Neuronal stem cell (in vitro differentiated cells): ENCODE data around the gene DUS2.

Experiments used
- DNase-seq: peaks from one replicate; pipeline ENCODE4 v3.0.0-alpha.2; 2013; ENCODE audit warnings: low spot score
- H2AFZ ChIP-seq: one replicate; pipeline ENCODE4 v1.6.1; 2013; ENCODE audit warnings: mild to moderate bottlenecking, low read length, inconsistent platforms
- H2AK5ac ChIP-seq: 2 replicates; pipeline ENCODE4 v1.6.1; 2013; ENCODE audit warnings: low read depth, mild to moderate bottlenecking, inconsistent platforms, low read length, moderate library complexity, mixed read lengths
- H2BK120ac ChIP-seq: 2 replicates; pipeline ENCODE4 v1.6.1; 2013; ENCODE audit warnings: low read depth, mild to moderate bottlenecking, inconsistent platforms, low read length, moderate library complexity, mixed read lengths
- H2BK12ac ChIP-seq: one replicate; pipeline ENCODE4 v1.6.1; 2013; ENCODE audit warnings: low read length, inconsistent platforms
- H2BK15ac ChIP-seq: 2 replicates; pipeline ENCODE4 v1.6.1; 2013; ENCODE audit warnings: mild to moderate bottlenecking, low read length, inconsistent platforms, mixed read lengths
- H2BK5ac ChIP-seq: one replicate; pipeline ENCODE4 v1.6.1; 2013; ENCODE audit warnings: inconsistent platforms, mild to moderate bottlenecking, low read length, moderate library complexity
- H3K14ac ChIP-seq: one replicate; pipeline ENCODE4 v1.6.1; 2013; ENCODE audit warnings: low read length, inconsistent platforms
- H3K18ac ChIP-seq: 2 replicates; pipeline ENCODE4 v1.6.1; 2013; ENCODE audit warnings: low read length, inconsistent platforms
- H3K23ac ChIP-seq: 2 replicates; pipeline ENCODE4 v1.6.1; 2013; ENCODE audit warnings: low read depth, mild to moderate bottlenecking, mixed read lengths, low read length, inconsistent platforms; ENCODE audit not compliant: poor library complexity
- H3K27ac ChIP-seq: replicated peaks from 3 replicates; pipeline ENCODE4 v1.5.1; 2013; ENCODE audit warnings: low read length, inconsistent platforms
- H3K27me3 ChIP-seq, 3 experiments: 2 replicates each; pipeline ENCODE4 v1.6.1; 2013; ENCODE audit warnings: low read length in 3 of 3, mild to moderate bottlenecking in 2 of 3, inconsistent platforms in 1 of 3, low read depth in 1 of 3, mixed read lengths in 1 of 3, moderate library complexity in 1 of 3; ENCODE audit not compliant: control insufficient read depth in 3 of 3, insufficient read depth in 3 of 3
- H3K36me3 ChIP-seq, 2 donors: replicated peaks in 1 of 2; 2 replicates each; pipeline ENCODE4 v1.6.1; 2013; ENCODE audit warnings: low read length in 2 of 2; ENCODE audit not compliant: control insufficient read depth in 2 of 2, insufficient read depth in 2 of 2
- H3K4ac ChIP-seq: 2 replicates; pipeline ENCODE4 v1.6.1; 2013; ENCODE audit warnings: inconsistent platforms, mild to moderate bottlenecking, low read length, moderate library complexity
- H3K4me1 ChIP-seq, 2 donors: 1 replicate in 1 of 2; 2 replicates in 1 of 2; pipeline ENCODE4 v1.6.1; 2013; ENCODE audit warnings: low read length in 2 of 2, low read depth in 1 of 2; ENCODE audit not compliant: control insufficient read depth in 2 of 2, insufficient read depth in 1 of 2
- H3K4me2 ChIP-seq: one replicate; pipeline ENCODE4 v1.6.1; 2013; ENCODE audit warnings: mild to moderate bottlenecking, low read length, inconsistent platforms; ENCODE audit not compliant: insufficient read depth, poor library complexity, severe bottlenecking
- H3K4me3 ChIP-seq, 2 donors: 2 replicates each; pipeline ENCODE4 v1.5.1; 2013; ENCODE audit warnings: low read length in 2 of 2, mild to moderate bottlenecking in 2 of 2, inconsistent platforms in 1 of 2, moderate library complexity in 1 of 2
- H3K79me1 ChIP-seq: one replicate; pipeline ENCODE4 v1.6.1; 2013; ENCODE audit warnings: low read depth, mild to moderate bottlenecking, inconsistent platforms, low read length, moderate library complexity
- H3K9ac ChIP-seq: one replicate; pipeline ENCODE4 v1.6.1; 2013; ENCODE audit warnings: mild to moderate bottlenecking, low read depth, low read length, inconsistent platforms; ENCODE audit not compliant: poor library complexity
- H3K9me3 ChIP-seq, 2 donors: replicated peaks in 1 of 2; 2 replicates each; pipeline versions ENCODE3 to v1.6.1; 2013; ENCODE audit warnings: low read length in 2 of 2, mild to moderate bottlenecking in 2 of 2, inconsistent platforms in 1 of 2, low read depth in 1 of 2, mixed read lengths in 1 of 2, moderate library complexity in 1 of 2; ENCODE audit not compliant: control insufficient read depth in 2 of 2, insufficient read depth in 1 of 2
- H4K8ac ChIP-seq: one replicate; pipeline ENCODE4 v1.6.1; 2013; ENCODE audit warnings: low read depth, mild to moderate bottlenecking, inconsistent platforms, low read length, moderate library complexity
- H4K91ac ChIP-seq: one replicate; pipeline ENCODE4 v1.6.1; 2013; ENCODE audit warnings: low read length, low read depth, mild to moderate bottlenecking, inconsistent platforms; ENCODE audit not compliant: poor library complexity
- WGBS, 2 donors: extraction: QIAGEN DNeasy Blood & Tissue Kit; methylation state at CpG; one replicate each; pipeline ENCODE4 v1.1.7; 2013; ENCODE audit warnings: missing lambda C conversion rate in 2 of 2, mixed read lengths in 1 of 2; ENCODE audit not compliant: insufficient read length in 2 of 2, insufficient replicate concordance in 1 of 2; ENCODE audit errors: extremely low coverage in 2 of 2; 5-methylcytosine and 5-hydroxymethylcytosine counted together

DUS2 gene

GRCh38 chr16:68083239-68083781 lies 60.2 kb downstream of the DUS2 start:
- H3K4ac ChIP-seq, result no peak overlapping the region
- no peak overlapping the region for H2BK15ac ChIP-seq
- H2BK120ac ChIP-seq, result no peak overlapping the region
- H4K8ac ChIP-seq, result no peak overlapping the region
- H3K36me3 ChIP-seq, result peaks cover 4 to 19% of the 10 kb centered on the region in 2 donors
- no peaks in the 10 kb centered on the region for H3K27me3 ChIP-seq
- H3K4me2 ChIP-seq, result no peak overlapping the region
- H2BK5ac ChIP-seq, result no peak overlapping the region
- no peak overlapping the region for H3K9ac ChIP-seq
- H3K27ac ChIP-seq, result no peak overlapping the region
- no peak overlapping the region for H3K23ac ChIP-seq
- no peak overlapping the region for H2AK5ac ChIP-seq
- peaks cover 1% of the 10 kb centered on the region for H3K79me1 ChIP-seq
- H3K4me3 ChIP-seq, result peak overlapping the region in 1 of 2 donors; percentile 96
- no CpG with 5 or more reads among the region's 4 CpGs for WGBS, 2 donors
- DNase-seq, result no peak
- peaks cover 7 to 24% of the 10 kb centered on the region in 2 donors for H3K4me1 ChIP-seq
- peak overlapping the region; percentile 93 for H2AFZ ChIP-seq
- no peak overlapping the region for H3K18ac ChIP-seq
- H4K91ac ChIP-seq, result no peak overlapping the region
- H3K9me3 ChIP-seq, result no peaks in the 10 kb centered on the region
- H2BK12ac ChIP-seq, result no peak overlapping the region
- H3K14ac ChIP-seq, result no peak overlapping the region

- peak overlapping the region; percentile 100 for H3K27ac ChIP-seq
- peak overlapping the region; percentile 74 for H3K4me2 ChIP-seq
- H3K18ac ChIP-seq, result peak overlapping the region; percentile 100
- DNase-seq, result peak; percentile 53
- H2AK5ac ChIP-seq, result peak overlapping the region; percentile 13
- H3K9me3 ChIP-seq, result no peaks in the 10 kb centered on the region
- no peak overlapping the region for H3K4ac ChIP-seq
- no CpG with 5 or more reads among the region's 21 CpGs for WGBS, 2 donors
- peak overlapping the region; percentile 12 for H4K91ac ChIP-seq
- H4K8ac ChIP-seq, result no peak overlapping the region
- no peak overlapping the region for H2BK12ac ChIP-seq
- H2BK5ac ChIP-seq, result peak overlapping the region; percentile 85
- peaks cover 7 to 24% of the 10 kb centered on the region in 2 donors for H3K4me1 ChIP-seq
- H2AFZ ChIP-seq, result peak overlapping the region; percentile 93
- peak overlapping the region; percentile 89 for H3K9ac ChIP-seq
- H2BK15ac ChIP-seq, result peak overlapping the region; percentile 82
- peak overlapping the region; percentile 40 for H3K14ac ChIP-seq
- H2BK120ac ChIP-seq, result peak overlapping the region; percentile 72
- no peaks in the 10 kb centered on the region for H3K27me3 ChIP-seq
- H3K4me3 ChIP-seq, result peak overlapping the region; percentile 83 to 96
- peak overlapping the region; percentile 96 for H3K23ac ChIP-seq
- peaks cover 0 to 13% of the 10 kb centered on the region in 2 donors for H3K36me3 ChIP-seq
- peaks cover 1% of the 10 kb centered on the region for H3K79me1 ChIP-seq
Measured at GRCh38 chr16:68083861-68084503, 60.9 kb downstream of the DUS2 start.

- peaks cover 0 to 6% of the 10 kb centered on the region in 2 donors for H3K36me3 ChIP-seq
- H3K9ac ChIP-seq, result peak overlapping the region; percentile 89
- peak overlapping the region; percentile 100 for H3K27ac ChIP-seq
- peak overlapping the region; percentile 12 for H4K91ac ChIP-seq
- no CpG with 5 or more reads among the region's 45 CpGs for WGBS, 2 donors
- H2BK12ac ChIP-seq, result no peak overlapping the region
- H3K14ac ChIP-seq, result peak overlapping the region; percentile 40
- H2BK5ac ChIP-seq, result peak overlapping the region; percentile 85
- peak overlapping the region; percentile 96 for H3K23ac ChIP-seq
- peaks cover 1% of the 10 kb centered on the region for H3K79me1 ChIP-seq
- H3K4me1 ChIP-seq, result peaks cover 7 to 19% of the 10 kb centered on the region in 2 donors
- DNase-seq, result peak; percentile 96
- H3K4me3 ChIP-seq, result peak overlapping the region; percentile 83 to 96
- no peaks in the 10 kb centered on the region for H3K27me3 ChIP-seq
- H2BK120ac ChIP-seq, result peak overlapping the region; percentile 87
- no peak overlapping the region for H3K4ac ChIP-seq
- peak overlapping the region; percentile 70 for H4K8ac ChIP-seq
- H3K18ac ChIP-seq, result peak overlapping the region; percentile 100
- peak overlapping the region; percentile 93 for H2AFZ ChIP-seq
- H3K4me2 ChIP-seq, result peak overlapping the region; percentile 74
- H2BK15ac ChIP-seq, result peak overlapping the region; percentile 82
- no peaks in the 10 kb centered on the region for H3K9me3 ChIP-seq
- peak overlapping the region; percentile 13 for H2AK5ac ChIP-seq
Measured at GRCh38 chr16:68084504-68085258, 61.6 kb downstream of the DUS2 start.
